ENCODE results near the gene NDUFA3. TPM values are rescaled to one million over a fixed set of nuclear protein-coding genes. Genes with fewer than 3 reads are reported as not detected.

NDUFA3 gene
- 100 to 1,000 TPM; 106 to 113 TPM for total RNA-seq

DNA sequence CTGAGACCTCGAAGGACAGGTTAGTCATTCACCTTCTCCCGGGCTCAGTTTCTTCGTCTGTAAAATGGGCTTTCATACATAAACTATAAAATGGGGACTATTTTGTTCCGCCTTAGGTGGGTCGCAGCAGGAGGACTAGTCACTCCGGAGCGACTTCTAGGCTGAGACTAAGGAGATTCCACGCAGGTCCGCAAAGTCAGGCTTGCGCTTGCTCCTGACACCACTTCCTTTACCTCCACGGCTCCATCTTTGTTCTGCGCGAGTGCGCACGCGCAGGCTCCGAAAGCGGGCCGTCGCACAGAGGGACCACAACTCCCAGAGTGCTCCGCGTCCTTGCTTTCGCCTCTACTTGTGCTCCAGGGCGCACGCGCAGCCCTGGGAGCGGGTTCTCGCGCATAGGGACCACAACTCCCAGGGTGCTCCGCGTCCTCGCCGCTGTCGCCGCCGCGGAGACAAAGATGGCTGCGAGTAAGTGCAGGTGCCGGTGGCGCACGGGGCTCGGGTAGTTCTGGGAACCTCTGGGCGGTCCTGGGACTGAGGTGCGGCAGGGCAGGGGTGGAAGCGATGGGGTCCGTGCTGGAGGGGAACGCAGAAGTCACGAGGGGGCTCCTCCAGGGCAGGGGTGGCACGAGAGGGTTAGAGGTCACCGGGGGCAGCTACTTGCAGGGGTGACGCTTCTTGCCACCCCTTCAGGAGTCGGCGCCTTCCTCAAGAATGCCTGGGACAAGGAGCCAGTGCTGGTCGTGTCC, at the start of gene NDUFA3:
Gene NDUFA3 (plus strand): TSS at position 435 of the 749 bp plus-strand sequence. CDS start 24 bp downstream, at position 459.
- Mint-ChIP-seq H3K9me3 (no peaks in the 10 kb centered on the region), H3K36me3 (peaks cover 21% of the 10 kb centered on the region), H3K27me3 (no peaks in the 10 kb centered on the region), H3K27ac (peak within 1 kb of the TSS; percentile 89), H3K4me3 (peak within 1 kb of the TSS; percentile 99), H3K4me1 (ENCODE audit: low read depth) (peaks cover 13% of the 10 kb centered on the region)
- ChIA-PET CTCF (interaction anchor here (0.6 to 1.2 kb wide), 2 partner anchors 11 to 1529 kb away, joined by 3 read pairs; no protein-coding TSS in a partner anchor), POLR2A (interaction anchor here (2.7 kb wide), 1 partner anchor 12 kb away, joined by 19 read pairs; the partner anchor contains the start of genes PRPF31 and TFPT)
- DNase-seq, result peak; percentile 99
- intact Hi-C loops (cut with micrococcal nuclease), result loop anchor here (1.0 to 2.0 kb wide), 5 partner anchors 13 to 236 kb away; partner anchors contain the start of genes CNOT3, LENG1, MYADM and PRPF31

DNA sequence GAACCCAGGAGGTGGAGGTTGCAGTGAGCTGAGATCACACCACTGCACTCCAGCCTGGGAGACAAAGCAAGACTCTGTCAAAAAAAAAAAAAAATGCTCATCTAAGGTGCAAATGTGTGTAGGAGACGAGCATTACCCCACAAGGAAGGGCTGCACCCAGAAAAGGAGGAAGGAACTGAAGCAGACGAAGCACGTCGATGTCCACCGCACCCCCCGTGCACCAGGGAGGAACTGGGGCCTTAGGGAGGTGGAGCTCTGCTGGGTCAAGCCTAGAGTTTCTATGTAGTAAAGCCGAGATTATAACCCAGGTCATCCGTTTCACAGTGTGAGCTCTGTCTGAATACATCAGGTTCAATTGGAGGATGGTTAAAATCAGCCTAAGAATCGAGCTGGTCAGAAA, 40.0 kb upstream of the NDUFA3 start:
- H3K9me3 Mint-ChIP-seq, result no peaks in the 10 kb centered on the region
- CTCF ChIA-PET, result interaction anchor here (0.8 kb wide), 1 partner anchor 513 kb away, joined by 3 read pairs; no protein-coding TSS in a partner anchor
- intact Hi-C loops (cut with micrococcal nuclease), result no loop called here

DNA sequence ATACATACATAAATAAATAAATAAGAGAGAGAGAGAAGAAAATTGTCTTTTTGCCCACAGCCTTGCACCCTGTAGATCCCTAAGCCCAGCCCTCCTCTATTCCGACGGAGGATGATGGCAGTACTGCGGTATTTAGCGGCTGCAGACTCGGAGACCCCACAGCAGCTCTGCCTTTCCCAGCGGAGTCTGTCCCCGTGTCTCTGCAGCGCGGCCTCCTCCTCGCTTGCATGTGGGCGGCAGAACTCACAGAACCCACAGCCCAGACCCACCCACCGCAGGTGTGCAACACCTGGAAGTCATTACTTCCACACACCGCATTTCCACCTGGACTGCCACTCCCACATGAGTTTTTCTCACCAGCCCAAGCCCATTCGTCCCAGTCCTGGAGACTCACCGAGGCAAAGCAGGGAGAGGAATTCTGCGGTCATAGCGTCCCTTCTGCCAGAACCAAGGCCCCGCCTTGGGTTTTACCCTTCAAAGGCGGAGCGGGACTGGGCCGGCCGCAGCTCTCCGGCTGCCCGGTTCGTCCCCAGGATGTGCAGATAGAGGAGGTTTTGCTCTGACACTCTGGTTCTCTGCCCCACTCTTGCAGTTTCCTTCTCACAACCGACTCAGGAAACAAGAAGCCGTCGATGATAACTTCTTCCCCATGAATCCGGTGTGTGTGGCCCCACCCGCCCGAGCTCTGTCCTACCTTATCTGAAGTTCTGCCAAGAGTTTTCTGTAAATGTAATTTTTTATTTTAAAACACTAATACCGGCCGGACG, 39.1 kb upstream of the NDUFA3 start, which contains the start of gene VSTM1:
Gene VSTM1 (minus strand): TSS at position 548 of the 767 bp plus-strand sequence. CDS start 120 bp downstream, at position 428.
- DNase-seq, result no peak
- Mint-ChIP-seq H3K27ac (no peak within 1 kb of the TSS), H3K36me3 (no peaks in the 10 kb centered on the region), H3K27me3 (peaks cover 13% of the 10 kb centered on the region), H3K4me1 (ENCODE audit: low read depth) (no peaks in the 10 kb centered on the region), H3K9me3 (no peaks in the 10 kb centered on the region), H3K4me3 (no peak within 1 kb of the TSS)
- ChIA-PET POLR2A (no interaction called here), CTCF (interaction anchor here (0.8 kb wide), 1 partner anchor 512 kb away, joined by 3 read pairs; no protein-coding TSS in a partner anchor)
- intact Hi-C loops (cut with micrococcal nuclease), result no loop called here

More for the DNA sequence above, 40.0 kb upstream of the NDUFA3 start:
- no peak for DNase-seq
- H3K27me3 Mint-ChIP-seq, result peaks cover 13% of the 10 kb centered on the region
- H3K4me3 Mint-ChIP-seq, result no peak overlapping the region
- H3K36me3 Mint-ChIP-seq, result no peaks in the 10 kb centered on the region
- POLR2A ChIA-PET, result no interaction called here
- no peaks in the 10 kb centered on the region for H3K4me1 Mint-ChIP-seq (ENCODE audit: low read depth)
- no peak overlapping the region for H3K27ac Mint-ChIP-seq

DNA sequence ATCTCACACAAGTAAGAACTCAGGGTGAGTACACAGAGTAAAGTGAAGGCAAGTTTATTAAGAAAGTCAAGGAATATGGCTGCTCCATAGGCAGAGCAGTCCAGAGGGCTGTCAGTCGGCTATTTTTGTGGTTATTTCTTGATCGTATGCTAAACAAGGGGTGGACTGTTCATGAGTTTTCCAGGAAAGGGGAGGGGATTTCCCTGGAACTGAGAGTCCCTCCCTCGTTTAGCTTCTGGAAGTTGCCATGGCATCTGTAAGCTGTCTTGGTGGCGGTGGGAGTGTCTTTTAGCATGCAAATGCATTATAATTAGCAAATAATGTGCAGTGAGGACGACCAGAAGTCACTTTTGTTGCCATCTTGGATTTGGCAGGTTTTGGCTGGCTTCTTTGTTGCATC, 33.2 kb upstream of the NDUFA3 start:
- DNase-seq, result no peak
- ChIA-PET CTCF (no interaction called here), POLR2A (no interaction called here)
- H3K36me3 Mint-ChIP-seq, result no peaks in the 10 kb centered on the region
- peaks cover 11% of the 10 kb centered on the region for H3K27me3 Mint-ChIP-seq
- intact Hi-C loops (cut with micrococcal nuclease), result no loop called here
- H3K9me3 Mint-ChIP-seq, result peaks cover 5% of the 10 kb centered on the region
- H3K4me3 Mint-ChIP-seq, result no peak overlapping the region
- no peak overlapping the region for H3K27ac Mint-ChIP-seq
- H3K4me1 Mint-ChIP-seq (ENCODE audit: low read depth), result no peaks in the 10 kb centered on the region

DNA sequence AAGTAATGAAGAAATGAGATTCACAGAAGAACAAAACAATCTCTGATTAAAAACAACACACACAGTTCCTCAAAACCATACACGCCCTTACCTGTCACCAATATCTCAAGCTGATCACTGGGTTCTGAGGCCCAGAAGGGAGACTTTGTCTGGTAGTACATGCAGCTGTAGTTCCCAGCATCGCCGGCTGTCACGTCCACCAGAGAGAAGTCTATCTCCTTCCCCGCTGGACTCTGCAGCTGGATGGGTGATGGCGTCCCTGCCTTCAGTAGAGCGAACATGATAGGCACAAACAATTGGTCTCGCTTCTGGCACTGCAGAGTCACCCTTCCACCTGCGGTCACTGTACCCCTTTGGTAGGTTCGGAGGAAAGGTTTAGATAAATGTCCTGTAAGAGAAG, 28.8 kb upstream of the NDUFA3 start:
- intact Hi-C loops (cut with micrococcal nuclease), result no loop called here
- DNase-seq, result no peak
- CTCF ChIA-PET, result no interaction called here
- H3K4me3 Mint-ChIP-seq, result no peak overlapping the region
- peaks cover 5% of the 10 kb centered on the region for H3K9me3 Mint-ChIP-seq
- no peaks in the 10 kb centered on the region for H3K36me3 Mint-ChIP-seq
- H3K27me3 Mint-ChIP-seq, result peaks cover 6% of the 10 kb centered on the region
- POLR2A ChIA-PET, result no interaction called here
- H3K27ac Mint-ChIP-seq, result no peak overlapping the region
- H3K4me1 Mint-ChIP-seq (ENCODE audit: low read depth), result no peaks in the 10 kb centered on the region

DNA sequence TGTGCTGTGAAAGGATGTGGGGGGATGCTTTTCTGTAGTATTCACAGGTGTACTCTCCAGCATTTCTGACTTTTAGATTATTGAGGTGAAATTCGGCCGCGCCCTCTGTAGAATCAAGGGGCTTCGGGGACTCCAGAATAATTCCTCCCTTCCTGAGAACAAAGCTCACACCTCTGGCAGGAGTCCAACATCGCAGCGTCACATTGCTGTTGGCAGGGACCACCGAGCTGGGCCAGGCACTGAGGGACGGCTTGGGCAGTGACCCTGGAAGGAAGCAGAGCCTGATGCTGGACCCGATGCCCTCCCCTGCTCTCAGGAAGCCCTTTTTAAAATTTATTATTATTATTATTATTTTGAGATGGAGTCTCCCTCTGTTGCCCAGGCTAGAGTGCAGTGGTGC, 27.8 kb upstream of the NDUFA3 start:
- H3K36me3 Mint-ChIP-seq, result no peaks in the 10 kb centered on the region
- ChIA-PET POLR2A (no interaction called here), CTCF (no interaction called here)
- no peaks in the 10 kb centered on the region for H3K9me3 Mint-ChIP-seq
- no peak overlapping the region for H3K4me3 Mint-ChIP-seq
- H3K27me3 Mint-ChIP-seq, result peaks cover 4% of the 10 kb centered on the region
- no peak overlapping the region for H3K27ac Mint-ChIP-seq
- no peak for DNase-seq
- H3K4me1 Mint-ChIP-seq (ENCODE audit: low read depth), result no peaks in the 10 kb centered on the region
- intact Hi-C loops (cut with micrococcal nuclease), result no loop called here

DNA sequence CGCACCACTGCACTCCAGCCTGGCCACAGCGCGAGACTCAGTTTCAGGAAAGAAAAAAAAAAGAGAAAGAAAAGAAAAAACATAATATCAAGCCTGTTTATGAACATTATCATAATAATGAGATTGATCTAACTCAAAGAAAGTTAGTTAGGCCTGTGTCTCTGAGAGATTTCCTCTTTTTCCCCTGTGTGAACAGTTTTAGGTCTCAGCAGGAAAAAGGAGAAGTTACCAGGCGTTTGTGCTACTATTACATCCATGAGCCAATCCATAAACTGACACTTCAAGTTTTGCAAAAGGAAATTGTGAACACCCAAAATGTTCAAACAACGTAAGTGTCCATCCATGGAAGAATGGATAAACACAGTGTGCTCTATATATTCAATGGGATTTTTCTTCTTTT, 25.3 kb upstream of the NDUFA3 start:
- intact Hi-C loops (cut with micrococcal nuclease), result no loop called here
- no peak for DNase-seq
- peaks cover 7% of the 10 kb centered on the region for H3K9me3 Mint-ChIP-seq
- no peaks in the 10 kb centered on the region for H3K4me1 Mint-ChIP-seq (ENCODE audit: low read depth)
- H3K27me3 Mint-ChIP-seq, result peaks cover 3% of the 10 kb centered on the region
- no peaks in the 10 kb centered on the region for H3K36me3 Mint-ChIP-seq
- H3K27ac Mint-ChIP-seq, result no peak overlapping the region
- ChIA-PET POLR2A (no interaction called here), CTCF (no interaction called here)
- H3K4me3 Mint-ChIP-seq, result no peak overlapping the region

DNA sequence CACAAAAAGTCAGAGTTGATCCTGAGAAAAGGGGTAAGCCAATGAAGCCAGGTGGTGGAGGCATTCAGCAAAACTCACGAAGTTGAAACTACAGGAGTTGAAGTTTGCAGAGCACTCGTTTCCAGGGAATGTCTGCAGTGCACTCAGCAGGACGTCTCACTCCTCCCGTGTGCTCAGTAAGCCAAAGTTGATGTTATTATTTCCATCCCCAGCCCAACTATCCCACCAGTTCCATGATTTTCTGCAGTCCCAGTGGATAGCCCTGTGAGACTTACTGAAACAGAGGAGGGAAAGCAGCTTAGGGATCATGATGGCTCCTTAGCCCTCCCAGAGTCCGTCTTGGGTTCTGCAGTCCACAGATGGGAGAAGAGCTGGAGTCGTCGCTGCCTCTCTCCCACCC, 21.6 kb upstream of the NDUFA3 start, which contains the start of gene TARM1:
Gene TARM1 (minus strand): TSS at position 334 of the 400 bp plus-strand sequence. CDS start 25 bp downstream, at position 309.
- no peaks in the 10 kb centered on the region for H3K4me1 Mint-ChIP-seq (ENCODE audit: low read depth)
- H3K27me3 Mint-ChIP-seq, result peaks cover 6% of the 10 kb centered on the region
- peaks cover 14% of the 10 kb centered on the region for H3K9me3 Mint-ChIP-seq
- ChIA-PET POLR2A (no interaction called here), CTCF (no interaction called here)
- no peak within 1 kb of the TSS for H3K27ac Mint-ChIP-seq
- DNase-seq, result no peak
- no peak within 1 kb of the TSS for H3K4me3 Mint-ChIP-seq
- intact Hi-C loops (cut with micrococcal nuclease), result no loop called here
- peaks cover 2% of the 10 kb centered on the region for H3K36me3 Mint-ChIP-seq

DNA sequence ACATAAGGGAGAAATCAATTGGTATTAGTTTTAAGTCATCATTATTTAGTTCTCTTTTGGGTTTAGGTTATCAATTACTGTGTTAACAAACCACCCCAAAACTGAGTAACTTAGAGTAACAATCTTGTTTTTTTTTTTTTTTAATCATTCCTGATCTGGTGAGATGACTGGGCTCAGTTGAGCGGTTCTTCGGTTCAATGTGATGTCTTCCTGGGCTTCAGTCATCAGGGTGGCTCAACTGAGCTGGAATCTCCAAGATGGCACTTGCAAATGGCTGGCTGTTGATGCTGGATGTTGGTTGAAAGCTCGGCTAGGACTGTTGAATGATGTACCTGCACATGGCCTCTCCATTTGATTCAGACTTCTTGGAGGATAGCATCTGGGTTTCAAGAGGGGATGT, 18.2 kb upstream of the NDUFA3 start:
- H3K27ac Mint-ChIP-seq, result no peak overlapping the region
- no peak overlapping the region for H3K4me3 Mint-ChIP-seq

DNA sequence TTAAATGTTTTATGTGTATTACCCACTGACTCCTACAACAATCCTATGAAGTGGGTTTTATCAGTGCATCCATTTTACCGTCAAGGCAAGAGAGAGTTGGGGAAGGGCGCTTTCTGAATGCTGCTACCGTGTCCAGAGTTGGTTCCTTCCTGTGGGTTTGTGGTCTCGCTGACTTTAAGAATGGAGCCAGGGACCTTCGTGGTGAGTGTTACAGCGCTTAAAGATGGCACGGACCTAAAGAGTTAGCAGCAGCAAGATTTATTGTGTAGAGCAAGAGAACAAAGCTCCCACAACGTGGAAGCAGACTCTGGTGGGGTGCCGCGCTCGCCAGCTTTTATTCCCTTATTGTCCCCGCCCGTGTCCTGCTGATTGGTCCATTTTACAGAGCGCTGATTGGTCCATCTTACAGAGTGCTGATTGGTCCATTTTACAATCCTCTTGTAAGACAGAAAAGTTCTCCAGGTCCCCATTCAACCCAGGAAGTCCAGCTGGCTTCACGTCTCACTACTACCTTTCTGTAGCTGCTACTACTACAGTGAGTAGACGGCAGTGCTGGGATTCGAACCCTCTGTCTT, 8.1 kb upstream of the NDUFA3 start:
- intact Hi-C loops (cut with micrococcal nuclease), result no loop called here
- no peak overlapping the region for H3K27ac Mint-ChIP-seq

More for the DNA sequence above, 18.2 kb upstream of the NDUFA3 start:
- intact Hi-C loops (cut with micrococcal nuclease), result no loop called here
- H3K27me3 Mint-ChIP-seq, result peaks cover 5% of the 10 kb centered on the region
- peaks cover 2% of the 10 kb centered on the region for H3K36me3 Mint-ChIP-seq
- ChIA-PET POLR2A (no interaction called here), CTCF (no interaction called here)
- no peak for DNase-seq
- H3K9me3 Mint-ChIP-seq, result peaks cover 14% of the 10 kb centered on the region
- no peaks in the 10 kb centered on the region for H3K4me1 Mint-ChIP-seq (ENCODE audit: low read depth)

DNA sequence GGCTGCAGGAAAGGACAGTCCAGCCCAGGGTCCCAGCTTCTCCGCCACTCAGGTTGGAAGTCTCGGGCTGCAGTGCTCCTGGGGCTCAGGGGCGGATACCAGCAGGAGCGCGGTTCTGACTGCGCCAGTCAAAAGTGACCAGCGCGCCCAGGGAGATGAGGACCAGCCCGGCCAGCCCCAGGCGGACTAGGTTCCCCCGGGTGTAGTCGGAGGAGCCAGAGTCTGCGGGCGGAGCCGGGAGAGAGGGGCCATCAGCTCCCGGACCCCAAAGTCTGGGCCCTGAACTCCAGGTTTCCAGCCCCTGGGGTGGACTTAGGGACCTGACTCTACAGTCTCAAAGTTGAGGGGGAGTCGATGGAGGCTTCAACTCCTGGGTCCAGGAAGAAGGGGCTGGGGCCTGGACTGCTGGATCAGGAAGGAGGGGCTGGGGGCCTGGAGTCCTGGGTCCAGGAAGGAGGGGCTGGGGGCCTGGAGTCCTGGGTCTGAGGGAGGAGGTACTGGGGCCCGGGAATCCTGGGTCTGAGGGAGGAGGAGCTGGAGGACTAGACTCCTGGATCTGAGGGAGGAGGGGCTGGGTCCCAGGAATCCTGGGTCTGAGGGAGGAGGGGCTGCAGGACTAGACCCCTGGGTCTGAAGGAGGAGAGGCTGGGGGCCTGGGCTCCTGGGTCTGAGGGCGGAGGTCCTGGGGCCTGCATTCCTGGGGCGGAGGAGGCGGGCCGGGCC, 7.4 kb upstream of the NDUFA3 start:
- peaks cover 14% of the 10 kb centered on the region for H3K27me3 Mint-ChIP-seq
- H3K9me3 Mint-ChIP-seq, result no peaks in the 10 kb centered on the region
- H3K4me1 Mint-ChIP-seq (ENCODE audit: low read depth), result peaks cover 5% of the 10 kb centered on the region
- DNase-seq, result no peak
- intact Hi-C loops (cut with micrococcal nuclease), result no loop called here
- ChIA-PET CTCF (interaction anchor here (0.7 to 1.2 kb wide), 5 partner anchors 19 to 254 kb away, joined by 3 to 4 read pairs (median 3); partner anchors contain the start of gene CNOT3), POLR2A (interaction anchor here (1.1 kb wide), 1 partner anchor 21 kb away, joined by 3 read pairs; no protein-coding TSS in a partner anchor)
- no peak overlapping the region for H3K4me3 Mint-ChIP-seq
- H3K27ac Mint-ChIP-seq, result no peak overlapping the region
- no peaks in the 10 kb centered on the region for H3K36me3 Mint-ChIP-seq

More for the DNA sequence above, 8.1 kb upstream of the NDUFA3 start:
- Mint-ChIP-seq H3K27me3 (peaks cover 14% of the 10 kb centered on the region), H3K4me3 (no peak overlapping the region), H3K36me3 (no peaks in the 10 kb centered on the region), H3K9me3 (no peaks in the 10 kb centered on the region), H3K4me1 (ENCODE audit: low read depth) (peaks cover 5% of the 10 kb centered on the region)
- no peak for DNase-seq
- CTCF ChIA-PET, result interaction anchor here (0.6 to 0.8 kb wide), 3 partner anchors 64 to 254 kb away, joined by 3 to 4 read pairs (median 4); no protein-coding TSS in a partner anchor
- POLR2A ChIA-PET, result no interaction called here
